ENCODE measurements around the gene RAD1. TPM values are rescaled to one million over a fixed set of nuclear protein-coding genes. Genes with fewer than 3 reads are reported as not detected.

The RAD1 gene
- total and polyA plus RNA-seq, 2 of the 8 experiments (the other 6 are each of a cell fraction or from before 2014, with no cell fraction given), result 15.1 to 37.3 TPM

- Histone ChIP-seq H4K5ac (ENCODE audit: insufficient read length, low read depth, low read length) (no peak overlapping the region), H3K56ac (replicated peaks; ENCODE audit: insufficient read length, low read depth, low read length) (no peak overlapping the region), H3K23ac (ENCODE audit: insufficient read length) (no peak overlapping the region), H3K79me1 (ENCODE audit: low read depth, low read length) (no peaks in the 10 kb centered on the region), H2AK5ac (ENCODE audit: low read depth, low read length) (no peak overlapping the region), H3K4ac (replicated peaks; ENCODE audit: insufficient read length, low read depth, low read length) (no peak overlapping the region), H3K27ac (ENCODE audit: low read depth, low read length) (no peak overlapping the region), H2BK15ac (ENCODE audit: low read length) (no peak overlapping the region), H3K36me3 (ENCODE audit: control insufficient read depth in 2 of 4, insufficient read depth in 4 of 4, low read length in 3 of 4) (no peaks in the 10 kb centered on the region), H3K79me2 (ENCODE audit: control insufficient read depth in 1 of 2, insufficient read depth in 2 of 2, low read length in 2 of 2) (no peaks in the 10 kb centered on the region), H3K23me2 (ENCODE audit: low read depth, low read length) (no peaks in the 10 kb centered on the region), H3K27me3 (replicated peaks in 1 of 4; ENCODE audit: control insufficient read depth in 3 of 4, extremely low read depth in 1 of 4, insufficient read depth in 3 of 4, low read length in 3 of 4) (no peaks in the 10 kb centered on the region), H3K14ac (ENCODE audit: insufficient read length) (no peak overlapping the region), H3K18ac (ENCODE audit: extremely low read depth, low read length) (no peak overlapping the region), H4K8ac (ENCODE audit: extremely low read depth, insufficient read depth, low read length) (no peak overlapping the region), H2BK20ac (ENCODE audit: low read length) (no peak overlapping the region), H3K9ac (replicated peaks in 1 of 4; ENCODE audit: extremely low read depth in 1 of 4, low read depth in 3 of 4, low read length in 3 of 4) (no peak overlapping the region), H3K4me1 (replicated peaks in 1 of 4; ENCODE audit: control insufficient read depth in 3 of 4, insufficient read depth in 4 of 4, low read length in 3 of 4) (no peaks in the 10 kb centered on the region), H3K4me2 (ENCODE audit: insufficient read depth in 1 of 2, low read depth in 2 of 2, low read length in 2 of 2) (no peak overlapping the region), H2BK12ac (ENCODE audit: low read depth, low read length) (no peak overlapping the region), H3K9me3 (ENCODE audit: insufficient read depth in 2 of 2, low read depth in 1 of 2, low read length in 1 of 2) (peaks cover 0 to 2% of the 10 kb centered on the region in 2 experiments; a peak in 2 of 4 replicates), H2BK120ac (replicated peaks; ENCODE audit: low read depth, low read length) (no peak overlapping the region), H3K4me3 (ENCODE audit: extremely low read depth in 1 of 4, insufficient read depth in 2 of 4, low read depth in 3 of 4, low read length in 4 of 4) (no peak overlapping the region), H2BK5ac (ENCODE audit: low read depth, low read length) (no peak overlapping the region), H4K20me1 (replicated peaks in 1 of 2; ENCODE audit: control insufficient read depth in 1 of 2, insufficient read depth in 2 of 2, low read length in 2 of 2) (no peaks in the 10 kb centered on the region), H2AFZ (ENCODE audit: low read length) (no peak overlapping the region), H4K91ac (replicated peaks; ENCODE audit: insufficient read length, low read length) (no peak overlapping the region)
- DNase-seq (ENCODE audit: low read depth in 1 of 2, low spot score in 2 of 2) (no peak), FAIRE-seq (no peak)
- POLR2A ChIA-PET (ENCODE audit: partially characterized antibody), result no interaction called here
- CTCF ChIA-PET (ENCODE audit: partially characterized antibody), result interaction anchor here (1.0 kb wide), 1 partner anchor 10 kb away, joined by 3 read pairs; no protein-coding TSS in a partner anchor
- no peak for TF ChIP-seq SAP30 (IDR thresholded peaks at IDR 0.05; ENCODE audit: insufficient read depth, insufficient replicate concordance, low read length)
- no peak for TF ChIP-seq BRCA1 (IDR thresholded peaks at IDR 0.05; ENCODE audit: low read depth, low read length)
- TF ChIP-seq HDAC2 (IDR thresholded peaks at IDR 0.05; ENCODE audit: borderline replicate concordance in 1 of 2, low read depth in 2 of 2, low read length in 2 of 2), result no peak
- TF ChIP-seq POU5F1 (IDR thresholded peaks at IDR 0.05; ENCODE audit: low read depth, low read length), result no peak
Measured at GRCh38 chr5:34881246-34881645, 34.1 kb downstream of the RAD1 start.

All from H1 (cell line).